ENCODE measurements around the gene CHST15. TPM values are rescaled to one million over a fixed set of nuclear protein-coding genes. Genes with fewer than 3 reads are reported as not detected.

The CHST15 gene
- total RNA-seq, 2 donors from 2014 or later: 0.95 TPM; not detected in 1

GRCh38 chr10:124001391-124002148 lies 91.8 kb downstream of the CHST15 start:
- Mint-ChIP-seq H3K4me1 (ENCODE audit: low read depth in 2 of 2) (peaks cover 0 to 3% of the 10 kb centered on the region in 2 donors), H3K36me3 (no peaks in the 10 kb centered on the region), H3K9me3 (no peaks in the 10 kb centered on the region), H3K27ac (no peak overlapping the region), H3K27me3 (peaks cover 11% of the 10 kb centered on the region in 2 donors), H3K4me3 (no peak overlapping the region)
- DNase-seq (ENCODE audit: low spot score): peak; percentile 56
- no peak for ATAC-seq

- DNase-seq (ENCODE audit: low spot score) (no peak), ATAC-seq (no peak)
- Mint-ChIP-seq H3K27me3 (peaks cover 11% of the 10 kb centered on the region in 2 donors), H3K27ac (no peak overlapping the region), H3K4me1 (ENCODE audit: low read depth in 2 of 2) (peaks cover 0 to 3% of the 10 kb centered on the region in 2 donors), H3K9me3 (no peaks in the 10 kb centered on the region), H3K4me3 (no peak overlapping the region), H3K36me3 (no peaks in the 10 kb centered on the region)
Observed at GRCh38 chr10:124000792-124001201, 92.6 kb downstream of the CHST15 start.

GRCh38 chr10:123999956-124000615 lies 93.3 kb downstream of the CHST15 start:
- H3K36me3 Mint-ChIP-seq: no peaks in the 10 kb centered on the region
- no peak overlapping the region for H3K4me3 Mint-ChIP-seq
- no peaks in the 10 kb centered on the region for H3K9me3 Mint-ChIP-seq
- peaks cover 2 to 6% of the 10 kb centered on the region in 2 donors for H3K4me1 Mint-ChIP-seq (ENCODE audit: low read depth in 2 of 2)
- peaks cover 14 to 15% of the 10 kb centered on the region in 2 donors for H3K27me3 Mint-ChIP-seq
- no peak overlapping the region for H3K27ac Mint-ChIP-seq
- peak; percentile 34 for DNase-seq (ENCODE audit: low spot score)
- no peak for ATAC-seq

- no peaks in the 10 kb centered on the region for H3K36me3 Mint-ChIP-seq
- ATAC-seq: no peak
- no peaks in the 10 kb centered on the region for H3K9me3 Mint-ChIP-seq
- no peak overlapping the region for H3K27ac Mint-ChIP-seq
- H3K4me3 Mint-ChIP-seq: no peak overlapping the region
- H3K4me1 Mint-ChIP-seq (ENCODE audit: low read depth in 2 of 2): peaks cover 6 to 11% of the 10 kb centered on the region in 2 donors
- H3K27me3 Mint-ChIP-seq: peaks cover 19 to 20% of the 10 kb centered on the region in 2 donors
- no peak for DNase-seq (ENCODE audit: low spot score)
Observed at GRCh38 chr10:123999261-123999660, 94.1 kb downstream of the CHST15 start.

GRCh38 chr10:123998197-123999141 lies 94.9 kb downstream of the CHST15 start:
- ATAC-seq (no peak), DNase-seq (ENCODE audit: low spot score) (no peak)
- Mint-ChIP-seq H3K36me3 (no peaks in the 10 kb centered on the region), H3K4me1 (ENCODE audit: low read depth in 2 of 2) (peaks cover 11% of the 10 kb centered on the region in 2 donors), H3K9me3 (no peaks in the 10 kb centered on the region), H3K27ac (no peak overlapping the region), H3K27me3 (peaks cover 27 to 28% of the 10 kb centered on the region in 2 donors), H3K4me3 (no peak overlapping the region)

GRCh38 chr10:123997486-123998196 lies 95.8 kb downstream of the CHST15 start:
- peak; percentile 60 for DNase-seq (ENCODE audit: low spot score)
- Mint-ChIP-seq H3K9me3 (no peaks in the 10 kb centered on the region), H3K27ac (no peak overlapping the region), H3K27me3 (peaks cover 32 to 34% of the 10 kb centered on the region in 2 donors), H3K4me1 (ENCODE audit: low read depth in 2 of 2) (peaks cover 11% of the 10 kb centered on the region in 2 donors), H3K36me3 (no peaks in the 10 kb centered on the region), H3K4me3 (no peak overlapping the region)
- ATAC-seq: peak in 1 of 2 donors; percentile 46

- H3K36me3 Mint-ChIP-seq: no peaks in the 10 kb centered on the region
Observed at GRCh38 chr10:123997013-123997412, 96.4 kb downstream of the CHST15 start.

GRCh38 chr10:123996302-123996701 lies 97.1 kb downstream of the CHST15 start:
- H3K4me1 Mint-ChIP-seq (ENCODE audit: low read depth in 2 of 2): peaks cover 11% of the 10 kb centered on the region in 2 donors
- no peaks in the 10 kb centered on the region for H3K36me3 Mint-ChIP-seq
- DNase-seq (ENCODE audit: low spot score): peak; percentile 28
- no peaks in the 10 kb centered on the region for H3K9me3 Mint-ChIP-seq
- ATAC-seq: no peak
- H3K27ac Mint-ChIP-seq: no peak overlapping the region
- no peak overlapping the region for H3K4me3 Mint-ChIP-seq
- H3K27me3 Mint-ChIP-seq: peaks cover 32 to 36% of the 10 kb centered on the region in 2 donors

More at GRCh38 chr10:123997013-123997412, 96.4 kb downstream of the CHST15 start:
- Mint-ChIP-seq H3K4me1 (ENCODE audit: low read depth in 2 of 2) (peaks cover 11% of the 10 kb centered on the region in 2 donors), H3K27me3 (peaks cover 32 to 36% of the 10 kb centered on the region in 2 donors), H3K27ac (no peak overlapping the region), H3K4me3 (no peak overlapping the region), H3K9me3 (no peaks in the 10 kb centered on the region)
- no peak for ATAC-seq
- peak; percentile 29 for DNase-seq (ENCODE audit: low spot score)

- peaks cover 39 to 40% of the 10 kb centered on the region in 2 donors for H3K27me3 Mint-ChIP-seq
- peaks cover 4% of the 10 kb centered on the region for H3K36me3 Mint-ChIP-seq
- DNase-seq (ENCODE audit: low spot score) (peak; percentile 47), ATAC-seq (no peak)
- H3K27ac Mint-ChIP-seq: no peak overlapping the region
- no peaks in the 10 kb centered on the region for H3K9me3 Mint-ChIP-seq
- H3K4me1 Mint-ChIP-seq (ENCODE audit: low read depth in 2 of 2): peaks cover 11% of the 10 kb centered on the region in 2 donors
- peak overlapping the region; percentile 4 for H3K4me3 Mint-ChIP-seq
Observed at GRCh38 chr10:123995461-123996131, 97.8 kb downstream of the CHST15 start.

- no peak for ATAC-seq
- peaks cover 11% of the 10 kb centered on the region in 2 donors for H3K4me1 Mint-ChIP-seq (ENCODE audit: low read depth in 2 of 2)
- peaks cover 4% of the 10 kb centered on the region for H3K36me3 Mint-ChIP-seq
- DNase-seq (ENCODE audit: low spot score): no peak
- peak overlapping the region; percentile 4 for H3K4me3 Mint-ChIP-seq
- peaks cover 45% of the 10 kb centered on the region in 2 donors for H3K27me3 Mint-ChIP-seq
- H3K27ac Mint-ChIP-seq: no peak overlapping the region
- no peaks in the 10 kb centered on the region for H3K9me3 Mint-ChIP-seq
Observed at GRCh38 chr10:123995082-123995460, 98.3 kb downstream of the CHST15 start.

GRCh38 chr10:123994417-123995081 lies 98.8 kb downstream of the CHST15 start:
- DNase-seq (ENCODE audit: low spot score) (peak; percentile 86), ATAC-seq (peak; percentile 76 to 88)
- Mint-ChIP-seq H3K4me1 (ENCODE audit: low read depth in 2 of 2) (peaks cover 11% of the 10 kb centered on the region in 2 donors), H3K27ac (no peak overlapping the region), H3K36me3 (peaks cover 4% of the 10 kb centered on the region), H3K4me3 (no peak overlapping the region), H3K27me3 (peaks cover 50% of the 10 kb centered on the region in 2 donors), H3K9me3 (no peaks in the 10 kb centered on the region)

Measured in natural killer cell treated with Interleukin-12 subunit alpha and Interleukin-12 subunit beta and Interleukin-15 and Interleukin-18, amount 100 ng/mL, for 72 hours (primary cell).